GM12891 (cell line): ENCODE data around the gene TMEM41A.

ENCODE experiments used
- DNase-seq: peaks from one replicate; pipeline ENCODE4 v3.0.0; 2011; ENCODE audit warnings: low spot score; ENCODE audit not compliant: insufficient read length
- FAIRE-seq: peaks from 2 replicates; lab custom pipeline; 2011; peaks lifted over from hg19 to GRCh38; lab: Jason Lieb, UNC
- PAX5 ChIP-seq: IDR thresholded peaks from 2 replicates; pipeline ENCODE4 v1.6.1; 2011; ENCODE audit warnings: low read length, moderate library complexity, mild to moderate bottlenecking; ENCODE audit not compliant: insufficient read depth, severe bottlenecking
- POLR2A ChIP-seq: IDR thresholded peaks from 2 replicates; pipeline ENCODE4 v1.6.1; 2011; ENCODE audit warnings: low read depth, low read length, control low read depth
- POLR2AphosphoS5 ChIP-seq: IDR thresholded peaks from 2 replicates; pipeline ENCODE4 v1.6.1; 2011; ENCODE audit warnings: low read depth, low read length, control low read depth
- POU2F2 ChIP-seq: IDR thresholded peaks from 2 replicates; pipeline ENCODE4 v1.6.1; 2011; ENCODE audit warnings: low read depth, mild to moderate bottlenecking, control low read depth, low read length, moderate library complexity
- SPI1 ChIP-seq: IDR thresholded peaks from 2 replicates; pipeline ENCODE4 v1.6.1; 2011; ENCODE audit warnings: low read depth, low read length, control low read depth
- TAF1 ChIP-seq: IDR thresholded peaks from 2 replicates; pipeline ENCODE4 v1.6.1; 2011; ENCODE audit warnings: low read depth, low read length, control low read depth

TMEM41A gene

GRCh38 chr3:185526349-185526951, 27.6 kb upstream of the TMEM41A start:
- TF ChIP-seq POLR2AphosphoS5 (no peak), SPI1 (no peak), TAF1 (no peak), POLR2A (no peak), POU2F2 (no peak), PAX5 (no peak)
- DNase-seq (no peak), FAIRE-seq (no peak)

GRCh38 chr3:185521349-185522138, 22.7 kb upstream of the TMEM41A start:
- TF ChIP-seq TAF1 = no peak
- no peak for TF ChIP-seq PAX5
- TF ChIP-seq POLR2AphosphoS5 = no peak
- FAIRE-seq = no peak
- DNase-seq = no peak

GRCh38 chr3:185519021-185519420, 20.2 kb upstream of the TMEM41A start:
- FAIRE-seq = no peak
- TF ChIP-seq POLR2A (no peak), PAX5 (no peak), SPI1 (no peak), TAF1 (no peak), POU2F2 (no peak), POLR2AphosphoS5 (no peak)

GRCh38 chr3:185517387-185518130, 18.7 kb upstream of the TMEM41A start:
- FAIRE-seq (no peak), DNase-seq (no peak)
- TF ChIP-seq PAX5 (no peak), POLR2A (no peak), POLR2AphosphoS5 (no peak), TAF1 (no peak), SPI1 (no peak), POU2F2 (no peak)

More at GRCh38 chr3:185519021-185519420, 20.2 kb upstream of the TMEM41A start:
- no peak for DNase-seq

- FAIRE-seq (no peak), DNase-seq (no peak)
- TF ChIP-seq POU2F2 (no peak), TAF1 (no peak), POLR2AphosphoS5 (no peak), PAX5 (no peak), SPI1 (no peak), POLR2A (no peak)
Measured at GRCh38 chr3:185511711-185512110, 12.9 kb upstream of the TMEM41A start.

GRCh38 chr3:185508335-185508991, 9.6 kb upstream of the TMEM41A start:
- TF ChIP-seq POLR2A = no peak
- TF ChIP-seq POU2F2 = no peak
- TF ChIP-seq POLR2AphosphoS5 = no peak
- no peak for TF ChIP-seq PAX5
- no peak for TF ChIP-seq TAF1
- TF ChIP-seq SPI1 = no peak
- no peak for DNase-seq

GRCh38 chr3:185507883-185508282, 9.0 kb upstream of the TMEM41A start:
- DNase-seq (no peak), FAIRE-seq (no peak)
- TF ChIP-seq POLR2A (no peak), POLR2AphosphoS5 (no peak), TAF1 (no peak), POU2F2 (no peak), PAX5 (no peak), SPI1 (no peak)

More at GRCh38 chr3:185508335-185508991, 9.6 kb upstream of the TMEM41A start:
- no peak for FAIRE-seq

- FAIRE-seq = no peak
- DNase-seq = no peak
- no peak for TF ChIP-seq PAX5
- TF ChIP-seq POLR2A = no peak
- TF ChIP-seq POU2F2 = no peak
- TF ChIP-seq POLR2AphosphoS5 = no peak
- TF ChIP-seq TAF1 = no peak
- TF ChIP-seq SPI1 = no peak
Measured at GRCh38 chr3:185504636-185505035, 5.8 kb upstream of the TMEM41A start.
